HuH-7 (cell line): ENCODE data around the gene LAIR2.
A peak's percentile ranks its signal among the peaks of the same experiment; 100 is the strongest.
"Not testable (repeated sequence)": the region's sequence is repeated elsewhere in the genome, so short reads cannot be mapped to it uniquely, and the experiment has no call there.

ENCODE experiments used
- DNase-seq: peaks from one replicate; pipeline ENCODE4 v3.0.0; 2011; ENCODE audit warnings: low spot score

The LAIR2 gene

GRCh38 chr19:54464630-54465425 is 37.8 kb upstream of the LAIR2 start:
- DNase-seq: peak; percentile 95

GRCh38 chr19:54465426-54466109 is 37.1 kb upstream of the LAIR2 start:
- DNase-seq: no peak

- DNase-seq: not testable (repeated sequence)
Measured at GRCh38 chr19:54466110-54466480, 36.5 kb upstream of the LAIR2 start.

- no peak for DNase-seq
Measured at GRCh38 chr19:54469496-54469934, 33.1 kb upstream of the LAIR2 start.

- DNase-seq: no peak
Measured at GRCh38 chr19:54470276-54470887, 32.2 kb upstream of the LAIR2 start.

GRCh38 chr19:54470991-54471782 is 31.4 kb upstream of the LAIR2 start:
- DNase-seq: no peak

- DNase-seq: no peak
Measured at GRCh38 chr19:54473071-54473891, 29.4 kb upstream of the LAIR2 start, which contains the start of gene CDC42EP5. TSS of gene CDC42EP5 (minus strand) at chr19:54473296. CDS start at chr19:54465547, 7,749 bp downstream.

- DNase-seq: no peak
Measured at GRCh38 chr19:54473892-54474372, 28.7 kb upstream of the LAIR2 start.

- DNase-seq: no peak
Measured at GRCh38 chr19:54475706-54476105, 26.9 kb upstream of the LAIR2 start.

- no peak for DNase-seq
Measured at GRCh38 chr19:54477650-54478049, 25.0 kb upstream of the LAIR2 start.

- no peak for DNase-seq
Measured at GRCh38 chr19:54478677-54479266, 23.9 kb upstream of the LAIR2 start.

GRCh38 chr19:54480051-54480450 is 22.6 kb upstream of the LAIR2 start:
- no peak for DNase-seq

- DNase-seq: no peak
Measured at GRCh38 chr19:54481326-54481930, 21.2 kb upstream of the LAIR2 start.

GRCh38 chr19:54482889-54483288 is 19.7 kb upstream of the LAIR2 start:
- no peak for DNase-seq

- DNase-seq: no peak
Measured at GRCh38 chr19:54484451-54484850, 18.2 kb upstream of the LAIR2 start.

GRCh38 chr19:54485851-54486250 is 16.8 kb upstream of the LAIR2 start:
- DNase-seq: no peak

- DNase-seq: no peak
Measured at GRCh38 chr19:54489341-54489740, 13.3 kb upstream of the LAIR2 start.

- no peak for DNase-seq
Measured at GRCh38 chr19:54489766-54490165, 12.9 kb upstream of the LAIR2 start.

- DNase-seq: no peak
Measured at GRCh38 chr19:54492568-54492967, 10.1 kb upstream of the LAIR2 start.

GRCh38 chr19:54493056-54493455 is 9.6 kb upstream of the LAIR2 start:
- DNase-seq: not testable (repeated sequence)
